ENCODE measurements around the gene FXYD1.
A peak's percentile ranks its signal among the peaks of the same experiment; 100 is the strongest.
"Not testable (repeated sequence)": the region's sequence is repeated elsewhere in the genome, so short reads cannot be mapped to it uniquely, and the experiment has no call there.

Gene FXYD1

DNA sequence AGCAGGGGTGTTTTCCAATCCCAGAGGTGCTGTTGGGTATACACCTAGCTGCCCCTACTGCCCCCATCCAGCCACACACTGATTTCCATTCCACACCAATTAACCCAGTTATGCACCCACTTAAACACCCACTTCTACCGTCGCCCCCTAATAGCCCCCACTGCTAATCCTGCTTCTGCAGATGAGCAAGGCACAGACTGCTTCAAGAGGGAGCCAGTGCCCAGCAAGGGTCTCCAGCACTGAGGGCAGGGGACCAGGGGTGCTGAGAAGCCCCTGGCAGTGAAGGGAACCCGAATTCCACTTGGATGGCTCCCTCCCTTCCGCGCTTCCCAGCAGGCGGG lies 5.6 kb downstream of the FXYD1 start:
- no peak for DNase-seq

DNA sequence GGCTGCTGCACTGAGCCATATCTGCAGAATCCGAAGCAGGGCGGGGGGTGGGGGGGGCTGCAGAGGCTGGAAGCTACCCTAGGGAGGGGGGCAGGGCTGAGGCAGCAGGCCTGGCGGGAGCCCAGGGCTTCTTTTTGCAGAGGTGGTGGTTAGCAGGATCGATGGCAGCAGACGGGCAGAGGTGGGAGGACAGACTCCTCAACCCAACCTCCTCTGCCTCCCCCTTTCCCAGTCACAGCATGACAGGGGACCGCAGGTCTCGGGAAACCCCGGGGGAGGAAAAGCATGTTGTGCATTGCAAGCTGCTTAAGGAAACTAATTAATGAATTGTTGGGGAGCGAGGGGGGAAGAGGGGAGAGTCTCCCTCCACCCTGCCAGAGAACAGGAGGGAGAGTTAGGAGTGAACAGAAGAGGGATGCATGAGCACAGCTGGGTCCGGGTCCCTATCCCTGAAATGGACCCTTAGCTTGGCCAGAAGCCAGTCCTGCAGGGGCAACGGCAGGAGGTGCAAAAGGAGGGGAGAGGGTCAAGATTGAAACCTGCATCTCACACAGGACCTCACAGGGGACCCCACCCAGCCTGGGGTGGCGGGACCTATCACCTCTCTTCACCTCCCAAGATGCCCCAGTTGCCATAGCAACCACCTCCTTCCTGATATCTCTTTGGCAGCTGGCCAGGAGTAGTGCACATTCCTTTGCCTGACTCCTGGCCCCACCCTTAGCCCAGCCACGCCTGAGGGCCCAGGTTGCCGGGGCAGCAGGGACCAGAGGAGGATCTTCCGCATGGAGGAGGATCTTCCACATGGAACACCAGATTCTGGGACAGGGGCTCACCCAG lies 6.2 kb downstream of the FXYD1 start:
- DNase-seq, result no peak

DNA sequence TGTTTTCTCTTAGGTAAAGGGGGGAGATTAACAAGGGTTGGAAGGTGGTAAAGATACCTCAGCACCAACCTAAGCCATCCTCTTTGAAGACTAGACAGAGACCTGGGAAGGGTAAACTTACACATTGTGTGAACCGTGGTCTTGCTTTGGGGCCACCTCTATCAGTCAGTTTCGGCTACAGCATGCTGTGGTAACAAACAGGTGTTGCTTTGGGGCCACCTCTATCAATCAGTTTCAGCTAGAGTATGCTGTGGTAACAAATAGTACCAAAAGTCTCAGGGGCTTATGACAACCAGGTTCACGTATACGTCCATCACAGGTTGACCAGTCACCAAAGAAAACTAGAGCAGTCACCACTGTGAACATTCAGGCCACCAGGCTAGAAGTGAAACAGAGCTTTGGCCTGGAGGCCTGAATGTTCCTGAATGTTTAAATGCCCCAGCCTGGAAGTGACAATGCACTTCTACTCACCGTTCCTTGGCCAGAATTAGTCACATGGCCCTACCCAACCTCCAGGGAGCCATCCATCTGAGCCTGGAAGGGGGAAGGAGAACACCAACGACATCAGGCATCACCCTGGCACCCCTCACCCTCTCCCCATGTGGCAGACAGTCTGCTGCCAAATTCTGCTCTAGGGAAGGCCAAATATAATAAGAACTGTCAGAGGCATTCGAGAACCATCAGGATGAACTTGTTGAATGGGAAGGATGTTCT lies 8.3 kb downstream of the FXYD1 start:
- no peak for DNase-seq

DNA sequence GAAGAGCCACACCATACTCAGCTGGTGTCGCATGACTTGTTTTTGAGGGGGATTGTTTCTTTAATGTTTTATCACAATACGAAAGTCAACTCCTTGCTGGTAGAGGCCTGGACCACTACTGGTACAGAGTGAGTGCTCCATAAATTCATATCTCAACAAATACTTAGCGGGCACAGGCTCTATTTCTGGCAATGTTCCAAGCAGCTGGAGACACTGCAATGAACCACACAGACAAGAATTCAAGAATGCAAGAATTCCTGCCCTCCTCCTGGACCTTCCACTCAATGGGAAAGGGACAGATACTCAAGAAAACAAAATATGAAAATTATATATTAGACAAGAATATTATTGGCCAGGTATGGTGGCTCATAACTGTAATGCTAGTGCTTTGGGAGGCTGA lies 10.8 kb downstream of the FXYD1 start:
- no peak for DNase-seq

DNA sequence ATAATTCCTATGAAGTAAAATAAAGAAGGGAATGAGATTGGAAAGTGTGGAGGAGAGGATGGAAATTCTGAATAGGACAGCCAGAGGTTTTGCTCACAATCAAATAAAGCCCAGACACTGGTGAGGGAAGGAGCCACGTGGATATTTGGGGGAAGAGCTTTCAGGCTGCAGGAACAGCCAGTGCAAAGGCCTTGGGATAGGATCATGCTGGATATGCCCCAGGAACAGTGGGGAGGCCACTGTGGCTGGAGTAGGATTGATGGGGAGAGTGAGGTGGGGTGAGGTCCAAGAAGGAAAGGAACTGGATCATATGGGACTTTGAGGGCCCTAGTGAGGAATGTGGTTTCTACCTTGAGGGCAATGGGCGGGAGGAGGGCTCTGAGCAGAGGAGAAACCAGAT lies 11.8 kb downstream of the FXYD1 start:
- DNase-seq, result no peak

DNA sequence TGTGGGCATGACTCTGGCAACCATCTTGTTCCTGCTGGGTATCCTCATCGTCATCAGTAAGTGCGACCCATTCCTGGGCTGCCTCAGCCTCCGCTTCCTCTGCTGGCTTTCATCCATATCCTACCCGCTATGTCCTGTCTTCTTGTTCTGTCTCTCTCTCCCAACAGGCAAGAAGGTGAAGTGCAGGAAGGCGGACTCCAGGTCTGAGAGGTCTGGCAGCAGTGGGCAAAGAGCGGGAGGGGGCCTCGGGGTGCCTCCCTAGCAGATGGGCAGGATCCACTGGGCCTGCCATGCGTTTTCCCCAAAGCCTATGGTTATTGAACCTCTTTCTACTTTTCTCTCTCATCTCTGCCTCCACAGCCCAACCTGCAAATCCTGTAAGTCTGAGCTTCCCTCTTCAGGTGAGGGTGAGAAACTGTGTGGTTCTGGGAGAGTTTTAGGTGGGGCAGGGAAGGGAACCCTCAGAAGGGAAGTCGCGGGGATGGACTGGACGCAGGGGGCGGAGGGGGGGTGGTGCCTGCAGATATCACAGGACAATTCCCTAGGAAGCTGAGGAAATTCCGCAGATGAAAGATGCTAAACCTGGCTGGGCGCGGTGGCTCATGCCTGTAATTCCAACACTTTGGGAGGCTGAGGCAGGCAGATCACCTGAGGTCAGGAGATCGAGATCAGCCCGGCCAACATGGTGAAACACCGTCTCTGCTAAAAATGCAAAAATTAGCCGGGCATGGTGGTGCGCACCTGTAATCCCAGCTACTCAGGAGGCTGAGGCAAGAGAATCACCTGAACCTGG lies 12.8 kb downstream of the FXYD1 start:
- no peak for DNase-seq

DNA sequence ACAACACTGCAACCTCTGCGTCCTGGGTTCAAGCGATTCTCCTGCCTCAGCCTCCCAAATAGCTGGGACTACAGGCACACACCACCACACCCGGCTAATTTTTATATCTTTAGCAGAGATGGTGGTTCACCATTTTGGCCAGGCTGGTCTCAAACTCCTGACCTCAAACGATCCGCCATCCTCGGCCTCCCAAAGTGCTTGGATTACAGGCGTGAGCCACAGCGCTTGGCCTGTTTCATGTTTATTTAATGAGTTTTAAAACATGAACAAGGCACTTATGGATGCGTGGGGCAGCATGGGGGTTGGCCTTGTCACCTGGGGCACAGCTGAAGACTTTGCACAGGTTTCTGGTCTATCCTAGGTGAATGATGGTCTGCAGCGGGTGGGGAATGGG lies 14.5 kb downstream of the FXYD1 start:
- DNase-seq, result not testable (repeated sequence)

DNA sequence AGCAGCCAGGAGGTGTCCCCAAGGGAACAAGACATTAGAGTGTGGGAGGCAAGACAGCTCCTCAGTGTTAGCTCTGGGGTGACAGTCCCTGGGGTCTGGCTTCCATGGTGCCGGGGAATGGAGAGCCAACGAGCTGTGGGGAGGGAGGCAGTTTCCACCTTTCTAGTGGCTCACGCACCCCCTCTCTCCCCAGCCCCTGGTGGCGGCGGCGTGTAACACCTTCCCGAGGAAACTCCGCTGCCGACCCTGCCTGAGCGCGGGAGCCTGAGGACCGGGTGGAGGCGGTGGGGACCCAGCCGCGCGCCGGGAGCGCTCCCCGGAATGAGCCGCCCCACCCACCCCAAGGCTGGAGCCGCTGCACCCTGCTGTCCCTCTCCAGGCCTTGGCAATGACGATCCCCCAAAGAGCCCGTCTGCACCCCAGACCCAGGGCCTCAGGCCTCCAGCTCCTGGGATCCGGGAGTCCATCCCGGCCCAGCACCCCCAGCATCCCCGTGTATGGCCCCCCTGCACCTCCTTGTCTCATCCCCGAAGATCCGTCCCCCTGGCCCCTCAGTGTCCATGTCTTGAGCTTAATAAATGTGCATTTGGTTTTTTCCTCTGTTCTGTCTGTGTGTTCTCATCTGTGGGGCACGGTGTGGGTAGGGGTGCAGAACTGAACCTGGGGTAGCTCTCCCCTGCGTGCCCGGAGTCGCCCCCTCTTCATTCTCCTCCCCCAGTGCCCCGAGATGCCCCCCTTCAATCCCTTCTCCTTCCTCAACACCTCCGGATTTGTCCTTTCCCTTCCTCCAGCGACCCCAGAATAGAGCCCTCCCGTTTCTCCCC lies 15.3 kb downstream of the FXYD1 start:
- DNase-seq, result peak; percentile 32

DNA sequence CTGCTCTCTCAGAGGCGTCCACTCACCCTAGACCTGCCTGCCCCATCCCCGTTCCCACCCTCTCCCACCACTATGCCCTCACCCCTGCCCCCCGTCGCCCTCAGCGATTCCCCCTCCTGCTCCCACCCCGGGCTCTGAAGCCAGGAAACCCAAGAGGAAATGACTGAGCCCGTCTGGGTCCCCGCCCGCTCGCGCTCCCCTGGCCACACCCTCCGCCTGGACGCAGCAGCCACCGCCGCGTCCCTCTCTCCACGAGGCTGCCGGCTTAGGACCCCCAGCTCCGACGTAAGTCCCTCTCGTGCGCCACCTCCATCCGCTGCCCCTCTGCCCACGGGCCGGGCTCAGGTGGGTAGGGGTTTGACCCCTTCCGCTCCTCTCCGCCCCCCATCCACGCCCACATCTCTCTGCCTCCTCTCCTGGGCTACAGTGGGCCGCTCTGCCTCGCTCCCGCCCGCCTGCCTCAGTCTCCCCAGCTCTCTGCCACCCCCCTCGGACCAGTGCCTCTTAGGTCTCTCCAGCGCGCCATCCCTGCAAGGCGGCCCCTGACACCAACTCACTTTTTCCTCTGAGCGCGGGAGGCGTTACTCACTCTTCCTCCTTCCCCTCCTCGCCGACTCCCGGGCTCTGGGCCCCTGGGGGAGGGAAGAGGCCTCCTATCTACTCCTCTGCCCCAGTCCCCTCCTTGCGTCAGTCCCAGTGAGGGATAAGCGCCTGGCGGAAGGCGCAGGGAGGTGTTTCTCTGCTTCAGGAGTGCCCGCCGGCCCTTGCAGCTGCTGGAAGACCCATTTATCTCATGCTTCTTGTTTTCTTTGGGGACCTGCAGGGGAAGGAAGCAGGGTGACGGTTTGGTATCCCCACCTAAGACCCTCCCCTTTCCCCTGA lies 16.1 kb downstream of the FXYD1 start, which contains the start of gene FXYD5:
FXYD5 (plus strand) TSS at position 211 of the 882 bp plus-strand sequence. CDS start 816 bp downstream, outside the sequence.
- peak; percentile 78 for DNase-seq

DNA sequence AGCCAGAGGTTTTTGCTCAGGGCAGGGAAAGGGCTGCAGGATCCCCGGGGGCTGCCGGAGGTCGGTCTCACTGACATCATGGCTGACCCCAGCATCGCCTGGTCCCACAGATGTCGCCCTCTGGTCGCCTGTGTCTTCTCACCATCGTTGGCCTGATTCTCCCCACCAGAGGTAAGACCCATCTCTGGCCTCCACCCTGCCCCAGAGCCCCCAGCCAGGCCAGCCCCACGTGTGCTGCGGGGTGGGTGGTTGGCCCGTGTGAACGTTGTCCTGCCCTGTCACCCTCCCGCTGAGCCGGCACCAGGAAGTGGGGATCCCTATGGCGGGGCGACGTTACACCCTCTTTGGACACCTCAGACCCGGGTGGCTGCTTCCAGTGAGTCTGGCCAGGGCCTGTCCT lies 16.8 kb downstream of the FXYD1 start:
- no peak for DNase-seq

DNA sequence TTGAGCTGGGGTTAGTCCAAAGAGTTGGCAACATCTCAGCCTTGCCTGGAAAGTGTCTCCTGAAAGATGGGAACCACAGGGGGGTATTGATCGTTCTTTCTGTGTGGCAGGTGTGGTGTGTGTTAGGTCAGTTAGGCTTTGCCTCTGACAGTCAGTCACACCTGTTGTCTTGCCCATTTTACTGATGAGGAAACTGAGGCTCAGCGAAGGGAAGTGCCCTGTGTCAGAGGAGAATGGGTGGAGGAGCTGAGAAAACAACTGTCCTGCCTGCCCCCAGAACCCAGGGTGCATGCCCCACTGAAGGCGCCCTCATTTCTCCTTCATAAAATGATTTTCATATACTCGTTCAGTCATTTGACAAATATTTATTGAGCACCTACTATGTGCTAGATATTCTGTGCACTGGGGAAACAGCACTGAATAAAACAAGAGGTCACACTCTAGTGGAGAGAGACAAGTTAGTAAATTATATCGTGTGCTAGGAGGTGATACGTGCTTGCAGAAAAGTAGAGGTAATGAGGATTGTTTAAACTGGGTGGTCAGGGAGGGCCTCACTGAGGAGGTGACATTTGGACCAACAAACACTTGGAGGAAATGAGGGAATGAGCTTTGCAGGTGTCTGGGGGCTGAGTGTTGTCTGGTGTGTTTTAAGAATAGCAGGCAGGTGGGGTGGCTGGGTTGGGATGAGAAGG lies 17.5 kb downstream of the FXYD1 start:
- no peak for DNase-seq

DNA sequence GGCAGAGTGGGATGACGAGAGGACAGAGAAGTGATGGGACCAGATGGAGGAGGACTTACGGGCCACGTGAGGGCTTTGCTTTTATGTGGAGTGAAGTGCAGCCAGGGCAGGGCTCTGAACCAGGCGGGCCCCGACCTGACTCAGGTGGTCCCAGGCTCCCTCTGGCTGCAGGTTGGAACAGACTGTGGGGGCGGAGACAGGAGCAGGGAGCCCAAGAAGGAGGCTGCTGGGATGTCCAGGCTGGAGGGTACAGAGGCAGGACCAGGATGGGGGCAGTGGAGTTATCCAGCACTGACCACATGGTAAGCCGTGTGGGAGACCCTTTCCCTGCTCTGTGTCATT lies 18.0 kb downstream of the FXYD1 start:
- DNase-seq, result no peak

DNA sequence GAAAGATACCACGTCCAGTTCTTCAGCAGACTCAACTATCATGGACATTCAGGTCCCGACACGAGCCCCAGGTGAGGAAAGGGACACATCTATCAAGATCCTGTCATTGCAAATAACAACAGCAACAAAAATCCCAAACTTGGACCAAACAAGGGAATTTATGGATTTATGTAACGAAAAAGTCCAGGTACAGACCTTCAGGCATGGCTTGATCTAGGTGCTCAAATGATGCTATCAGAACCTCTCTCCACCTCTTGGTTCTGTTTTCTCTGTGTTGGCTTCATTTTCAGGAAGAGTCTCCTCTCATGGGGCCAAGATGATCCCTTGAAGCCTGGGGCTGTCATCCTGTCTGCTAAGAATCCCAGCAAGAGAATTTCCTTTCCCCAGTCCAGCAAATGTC lies 18.8 kb downstream of the FXYD1 start:
- DNase-seq, result no peak

DNA sequence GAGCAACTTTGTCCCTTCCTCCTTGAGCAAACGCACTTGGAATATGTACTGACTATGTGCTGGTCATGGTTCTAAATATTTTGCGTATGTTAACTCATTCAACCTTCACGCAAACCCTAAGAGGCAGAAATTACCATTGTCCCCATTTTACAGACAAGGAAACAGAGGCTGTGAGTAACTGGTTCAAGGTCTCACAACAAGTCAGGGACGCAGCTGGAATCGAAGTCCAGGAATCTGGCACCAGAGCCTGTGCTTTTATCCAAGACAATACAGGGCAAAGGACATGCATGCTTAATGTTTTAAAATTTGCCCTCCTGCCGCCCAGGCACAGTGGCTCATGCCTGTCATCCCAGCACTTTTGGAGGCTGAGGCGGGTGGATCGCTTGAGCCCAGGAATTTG lies 21.0 kb downstream of the FXYD1 start:
- DNase-seq, result no peak

DNA sequence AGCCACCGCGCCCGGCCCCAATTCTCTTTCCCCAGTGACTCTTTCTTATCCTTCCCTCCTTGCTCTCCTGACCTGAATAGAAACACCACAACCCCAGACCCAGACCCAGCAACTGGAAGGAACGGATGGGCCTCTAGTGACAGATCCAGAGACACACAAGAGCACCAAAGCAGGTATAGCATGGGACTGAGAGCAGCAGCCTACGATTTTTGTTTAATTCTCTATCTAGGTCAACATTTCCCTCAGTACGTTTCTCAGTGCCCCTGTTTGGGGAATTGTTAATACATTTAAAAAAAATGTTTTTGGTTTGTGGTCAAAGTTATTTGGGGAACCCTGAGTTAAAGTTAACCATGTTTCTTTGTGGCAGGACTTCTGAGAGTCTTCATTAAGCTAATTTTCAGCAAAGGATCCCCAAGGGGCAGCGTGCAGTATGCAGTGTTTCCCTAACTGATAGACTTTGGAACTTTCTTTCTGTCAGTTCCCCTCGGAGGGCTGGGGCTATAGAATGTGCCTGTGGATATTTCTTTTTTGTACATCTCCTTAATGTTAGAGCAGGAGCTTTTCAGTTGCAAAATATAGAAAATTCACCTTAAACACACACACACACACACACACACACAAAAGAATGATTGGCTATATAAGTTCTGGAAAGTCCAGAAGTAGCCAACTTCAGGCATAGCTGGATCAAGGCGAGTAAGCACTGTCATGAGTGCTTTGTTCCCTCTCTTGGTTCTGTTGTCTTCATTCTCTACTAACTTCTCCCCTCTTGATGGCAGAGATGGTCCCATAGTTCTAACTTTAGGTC lies 22.2 kb downstream of the FXYD1 start:
- DNase-seq, result no peak

DNA sequence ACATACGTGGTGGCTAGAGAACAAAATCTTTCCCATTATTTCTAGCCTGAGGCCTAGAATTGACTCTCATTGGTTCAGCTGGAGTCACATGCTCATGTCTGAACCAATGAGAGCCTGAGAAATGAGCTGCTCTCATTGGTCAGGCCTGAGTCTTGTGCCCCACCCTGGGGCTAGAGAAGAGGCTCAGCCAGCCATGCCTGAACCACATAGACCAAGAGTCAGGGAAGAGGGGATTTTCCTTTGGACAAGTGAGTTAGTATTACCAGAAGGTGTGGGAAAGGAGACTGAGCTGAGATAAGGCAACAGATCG lies 22.8 kb downstream of the FXYD1 start:
- DNase-seq, result no peak

DNA sequence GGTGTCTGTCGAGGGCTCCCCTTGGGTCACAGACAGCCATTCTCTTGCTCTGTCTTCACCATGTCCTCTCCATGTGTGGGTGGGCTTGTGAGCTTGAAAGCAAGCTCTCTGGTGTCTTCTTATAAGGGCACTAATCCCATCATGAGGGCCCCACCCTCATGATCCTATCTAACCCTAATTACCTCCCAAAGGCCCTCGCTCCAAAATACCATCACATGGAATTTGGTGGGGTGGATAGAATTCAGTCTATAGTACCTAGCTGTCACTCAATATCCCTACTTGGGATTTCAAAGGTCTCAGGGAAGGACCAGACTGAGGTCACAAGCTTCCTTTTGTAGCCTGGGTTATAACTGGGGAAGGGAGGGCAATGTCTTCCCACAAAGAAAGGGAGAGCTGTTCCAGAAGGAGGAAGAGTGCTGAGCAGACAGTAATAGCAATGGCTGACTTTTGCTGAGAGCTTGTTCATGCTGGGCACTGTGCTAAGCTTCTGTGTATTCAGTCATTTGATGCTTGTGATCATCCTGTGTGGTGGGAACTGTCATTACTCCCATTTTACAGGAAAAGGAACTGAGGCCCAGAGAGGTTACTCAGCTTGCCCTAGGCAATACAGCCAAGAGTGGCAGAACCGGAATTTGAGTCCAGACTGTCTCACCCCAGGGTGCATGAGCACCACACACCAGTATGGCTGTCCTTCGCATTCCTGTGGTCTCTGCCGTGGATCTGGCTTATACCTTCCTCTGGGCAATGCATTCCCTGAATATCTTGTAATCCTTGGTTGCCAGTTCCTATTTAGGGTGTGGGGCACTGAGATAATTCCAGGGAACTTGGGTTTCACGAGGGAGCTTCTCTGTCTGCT lies 24.1 kb downstream of the FXYD1 start:
- peak; percentile 30 for DNase-seq

DNA sequence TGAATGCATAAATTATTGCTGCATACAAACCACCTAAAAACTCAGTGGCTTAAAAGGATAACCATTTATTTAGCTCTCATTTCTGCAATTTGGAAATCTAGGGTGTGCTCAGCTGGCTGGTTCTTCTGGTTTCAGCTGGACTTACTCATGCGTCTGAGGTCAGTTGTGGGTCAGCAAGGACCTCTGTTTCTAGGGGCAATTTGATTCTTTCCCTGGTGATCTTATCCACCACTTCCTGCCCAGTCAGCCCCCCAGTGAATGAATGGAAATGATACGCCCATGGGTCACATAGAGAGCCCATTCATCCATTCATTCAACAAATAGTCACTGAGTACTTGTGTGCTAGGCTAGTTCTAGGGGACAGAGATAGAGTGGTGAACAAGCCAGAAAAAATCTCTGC lies 25.8 kb downstream of the FXYD1 start:
- DNase-seq, result no peak
